Glutamatergic neuron (in vitro differentiated cells): ENCODE data around the gene UBE2D1. TPM values are rescaled to one million over a fixed set of nuclear protein-coding genes. Genes with fewer than 3 reads are reported as not detected.

Source experiments
- DNase-seq: peaks from one replicate; pipeline ENCODE4 v3.0.0; 2022
- H3K27ac Mint-ChIP-seq: one replicate; pipeline ENCODE4 v1.8.0; 2020; ENCODE audit warnings: mild to moderate bottlenecking, mixed read lengths, inconsistent platforms; ENCODE audit not compliant: unreplicated experiment
- H3K27me3 Mint-ChIP-seq: one replicate; pipeline ENCODE4 v1.8.0; 2020; ENCODE audit warnings: mild to moderate bottlenecking, moderate library complexity, mixed read lengths, inconsistent platforms; ENCODE audit not compliant: unreplicated experiment
- H3K36me3 Mint-ChIP-seq: one replicate; pipeline ENCODE4 v1.8.0; 2020; ENCODE audit warnings: mild to moderate bottlenecking, mixed read lengths, inconsistent platforms; ENCODE audit not compliant: unreplicated experiment
- H3K4me1 Mint-ChIP-seq: one replicate; pipeline ENCODE4 v1.8.0; 2020; ENCODE audit warnings: mild to moderate bottlenecking, low read depth, mixed read lengths, inconsistent platforms; ENCODE audit not compliant: unreplicated experiment
- H3K4me3 Mint-ChIP-seq: one replicate; pipeline ENCODE4 v1.8.0; 2020; ENCODE audit warnings: mild to moderate bottlenecking, mixed read lengths, inconsistent platforms; ENCODE audit not compliant: unreplicated experiment
- H3K9me3 Mint-ChIP-seq: one replicate; pipeline ENCODE4 v1.8.0; 2020; ENCODE audit warnings: mild to moderate bottlenecking, moderate library complexity, mixed read lengths, inconsistent platforms; ENCODE audit not compliant: unreplicated experiment
- total RNA-seq: library from RNA; stranded (reverse); fragmentation: NEBNext Ultra II Directional; extraction: Animal tissue kit (Norgen Biotek cat#: 25700); gene quantifications from one replicate; pipeline ENCODE4 v1.2.1, GENCODE V29; 2021; ENCODE audit not compliant: unreplicated experiment
- TF ChIP-seq, protein P1 (sequence below): fragments of 200-600 bp; sonication (generic); IDR thresholded peaks from one replicate; pipeline ENCODE4 v1.5.0; 2021; ENCODE audit not compliant: partially characterized antibody, unreplicated experiment

UBE2D1 gene
- total RNA-seq, 1 donor from 2014 or later, result 48.1 TPM

DNA sequence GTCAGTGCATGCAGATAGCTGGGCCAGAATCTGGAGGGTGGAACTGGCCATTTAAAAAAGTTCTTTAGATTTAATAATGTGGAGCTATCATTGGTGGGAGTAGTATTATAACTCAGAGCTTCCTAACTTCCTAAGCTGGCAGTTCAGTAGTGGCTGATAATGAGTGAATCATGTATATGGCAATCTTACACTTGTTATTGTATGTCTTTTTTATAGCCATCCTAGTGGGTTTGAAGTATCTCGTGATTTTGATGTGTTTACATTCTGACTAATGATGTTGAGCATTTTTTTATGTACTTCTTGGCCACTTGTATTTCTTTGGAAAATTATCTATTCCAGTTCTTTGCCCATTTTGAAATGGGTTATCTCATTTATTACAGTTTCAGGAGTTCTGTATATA is 65.8 kb downstream of the UBE2D1 start:
- no peak for DNase-seq
- TF ChIP-seq, protein P1, sequence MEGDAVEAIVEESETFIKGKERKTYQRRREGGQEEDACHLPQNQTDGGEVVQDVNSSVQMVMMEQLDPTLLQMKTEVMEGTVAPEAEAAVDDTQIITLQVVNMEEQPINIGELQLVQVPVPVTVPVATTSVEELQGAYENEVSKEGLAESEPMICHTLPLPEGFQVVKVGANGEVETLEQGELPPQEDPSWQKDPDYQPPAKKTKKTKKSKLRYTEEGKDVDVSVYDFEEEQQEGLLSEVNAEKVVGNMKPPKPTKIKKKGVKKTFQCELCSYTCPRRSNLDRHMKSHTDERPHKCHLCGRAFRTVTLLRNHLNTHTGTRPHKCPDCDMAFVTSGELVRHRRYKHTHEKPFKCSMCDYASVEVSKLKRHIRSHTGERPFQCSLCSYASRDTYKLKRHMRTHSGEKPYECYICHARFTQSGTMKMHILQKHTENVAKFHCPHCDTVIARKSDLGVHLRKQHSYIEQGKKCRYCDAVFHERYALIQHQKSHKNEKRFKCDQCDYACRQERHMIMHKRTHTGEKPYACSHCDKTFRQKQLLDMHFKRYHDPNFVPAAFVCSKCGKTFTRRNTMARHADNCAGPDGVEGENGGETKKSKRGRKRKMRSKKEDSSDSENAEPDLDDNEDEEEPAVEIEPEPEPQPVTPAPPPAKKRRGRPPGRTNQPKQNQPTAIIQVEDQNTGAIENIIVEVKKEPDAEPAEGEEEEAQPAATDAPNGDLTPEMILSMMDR, result no peak
- no peaks in the 10 kb centered on the region for H3K9me3 Mint-ChIP-seq
- H3K36me3 Mint-ChIP-seq, result no peaks in the 10 kb centered on the region
- no peak overlapping the region for H3K4me3 Mint-ChIP-seq
- H3K27ac Mint-ChIP-seq, result no peak overlapping the region
- H3K27me3 Mint-ChIP-seq, result peaks cover 4% of the 10 kb centered on the region
- no peaks in the 10 kb centered on the region for H3K4me1 Mint-ChIP-seq

DNA sequence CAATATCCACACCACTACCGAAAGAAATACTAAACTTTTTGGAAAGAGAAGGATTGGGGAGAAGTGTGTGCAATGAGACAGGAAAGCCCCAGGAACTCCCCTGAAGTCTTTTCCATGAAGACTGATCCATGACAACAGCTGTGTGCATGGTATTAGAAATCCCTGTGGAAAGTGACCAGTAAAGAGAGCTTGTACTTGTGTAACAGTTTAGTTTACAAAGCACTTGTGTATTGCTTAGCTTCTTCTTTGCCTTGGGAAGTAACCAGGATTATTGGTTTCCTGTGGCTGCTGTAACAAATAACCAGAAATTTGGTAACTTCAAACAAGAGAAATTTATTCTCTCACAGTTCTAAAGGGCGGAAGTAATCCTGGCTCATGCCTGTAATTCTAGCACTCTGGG is 69.2 kb downstream of the UBE2D1 start:
- Mint-ChIP-seq H3K36me3 (no peaks in the 10 kb centered on the region), H3K4me3 (no peak overlapping the region), H3K4me1 (no peaks in the 10 kb centered on the region), H3K27me3 (no peaks in the 10 kb centered on the region), H3K9me3 (no peaks in the 10 kb centered on the region), H3K27ac (no peak overlapping the region)
- DNase-seq, result no peak
- TF ChIP-seq, protein P1, result no peak

GRCh38 chr10:58409956-58410610 is 75.3 kb downstream of the UBE2D1 start:
- H3K9me3 Mint-ChIP-seq, result no peaks in the 10 kb centered on the region
- H3K27ac Mint-ChIP-seq, result no peak overlapping the region
- no peak for DNase-seq
- H3K4me1 Mint-ChIP-seq, result no peaks in the 10 kb centered on the region
- TF ChIP-seq, protein P1, result no peak
- no peaks in the 10 kb centered on the region for H3K27me3 Mint-ChIP-seq
- H3K36me3 Mint-ChIP-seq, result no peaks in the 10 kb centered on the region
- H3K4me3 Mint-ChIP-seq, result no peak overlapping the region

GRCh38 chr10:58412502-58412961 is 77.7 kb downstream of the UBE2D1 start:
- no peaks in the 10 kb centered on the region for H3K36me3 Mint-ChIP-seq
- H3K9me3 Mint-ChIP-seq, result no peaks in the 10 kb centered on the region
- TF ChIP-seq, protein P1, result no peak
- H3K27ac Mint-ChIP-seq, result no peak overlapping the region
- no peaks in the 10 kb centered on the region for H3K4me1 Mint-ChIP-seq
- H3K4me3 Mint-ChIP-seq, result no peak overlapping the region
- DNase-seq, result no peak
- H3K27me3 Mint-ChIP-seq, result no peaks in the 10 kb centered on the region

GRCh38 chr10:58414270-58415041 is 79.7 kb downstream of the UBE2D1 start:
- H3K9me3 Mint-ChIP-seq, result no peaks in the 10 kb centered on the region
- no peaks in the 10 kb centered on the region for H3K27me3 Mint-ChIP-seq
- no peak overlapping the region for H3K4me3 Mint-ChIP-seq
- H3K36me3 Mint-ChIP-seq, result no peaks in the 10 kb centered on the region
- no peaks in the 10 kb centered on the region for H3K4me1 Mint-ChIP-seq
- no peak for DNase-seq
- no peak overlapping the region for H3K27ac Mint-ChIP-seq
- TF ChIP-seq, protein P1, result no peak
